Uterus (tissue), 2 donors: ENCODE measurements around the gene RPL29.

Experiments
- POLR2A ChIP-seq, 2 donors: fragments of 450-650 bp; IDR thresholded peaks; one replicate each; pipeline ENCODE4 v1.6.1; 2016; ENCODE audit warnings: antibody characterized with exemption in 2 of 2, mild to moderate bottlenecking in 1 of 2, moderate library complexity in 1 of 2
- TF ChIP-seq, protein P1 (sequence below), 4 experiments: fragments of 200-600 bp in 2 of 4; fragments of 450-650 bp in 2 of 4; sonication (generic) in 2 of 4; IDR thresholded peaks; one replicate each; pipeline ENCODE4 v1.5.1; 2016 to 2019; ENCODE audit warnings: antibody characterized with exemption in 4 of 4, mild to moderate bottlenecking in 2 of 4, moderate library complexity in 1 of 4

DNA sequence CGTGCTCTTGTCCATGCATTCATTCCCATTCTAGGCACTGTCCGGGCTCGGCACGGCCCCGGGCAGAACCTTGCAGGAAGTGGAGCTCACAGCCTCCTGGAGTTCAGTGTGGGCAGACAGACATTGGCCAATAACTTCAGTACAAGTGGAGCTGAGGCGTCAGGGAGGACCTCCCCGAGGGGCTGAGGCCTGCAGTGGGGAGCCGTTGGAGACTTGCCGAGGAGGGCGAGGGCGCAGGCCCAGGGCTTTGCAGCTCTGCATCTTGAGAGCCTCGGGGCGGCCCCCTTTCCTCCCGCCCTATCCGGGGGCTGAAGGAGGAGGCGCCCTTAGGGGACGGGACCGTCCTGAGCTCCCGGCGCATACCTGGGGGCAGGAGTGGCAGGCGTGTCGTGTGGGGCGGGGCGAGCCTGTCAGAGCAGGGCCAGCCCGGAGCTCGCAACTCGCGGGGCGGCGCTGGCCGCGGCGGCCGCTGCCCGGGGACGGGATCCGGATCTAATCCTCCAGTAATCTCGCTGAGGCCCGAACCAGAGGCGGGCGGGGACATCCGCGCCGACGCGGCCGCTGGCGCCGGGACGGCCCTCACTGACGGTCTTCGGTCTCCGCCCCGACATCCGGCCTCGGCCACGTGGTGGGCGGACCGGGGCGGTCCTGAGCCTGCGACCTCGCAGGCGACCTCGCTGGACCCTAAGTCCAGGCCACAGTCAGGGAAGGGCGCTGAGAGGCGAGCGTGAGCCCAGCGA lies 12.7 kb downstream of the RPL29 start, which contains the start of gene ACY1:
- TF ChIP-seq, protein P1, sequence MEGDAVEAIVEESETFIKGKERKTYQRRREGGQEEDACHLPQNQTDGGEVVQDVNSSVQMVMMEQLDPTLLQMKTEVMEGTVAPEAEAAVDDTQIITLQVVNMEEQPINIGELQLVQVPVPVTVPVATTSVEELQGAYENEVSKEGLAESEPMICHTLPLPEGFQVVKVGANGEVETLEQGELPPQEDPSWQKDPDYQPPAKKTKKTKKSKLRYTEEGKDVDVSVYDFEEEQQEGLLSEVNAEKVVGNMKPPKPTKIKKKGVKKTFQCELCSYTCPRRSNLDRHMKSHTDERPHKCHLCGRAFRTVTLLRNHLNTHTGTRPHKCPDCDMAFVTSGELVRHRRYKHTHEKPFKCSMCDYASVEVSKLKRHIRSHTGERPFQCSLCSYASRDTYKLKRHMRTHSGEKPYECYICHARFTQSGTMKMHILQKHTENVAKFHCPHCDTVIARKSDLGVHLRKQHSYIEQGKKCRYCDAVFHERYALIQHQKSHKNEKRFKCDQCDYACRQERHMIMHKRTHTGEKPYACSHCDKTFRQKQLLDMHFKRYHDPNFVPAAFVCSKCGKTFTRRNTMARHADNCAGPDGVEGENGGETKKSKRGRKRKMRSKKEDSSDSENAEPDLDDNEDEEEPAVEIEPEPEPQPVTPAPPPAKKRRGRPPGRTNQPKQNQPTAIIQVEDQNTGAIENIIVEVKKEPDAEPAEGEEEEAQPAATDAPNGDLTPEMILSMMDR (IDR thresholded peaks at IDR 0.05): peak in 1 of 4 experiments; percentile 31
- peak; percentile 49 to 74 for TF ChIP-seq POLR2A (IDR thresholded peaks at IDR 0.05)
